MM.1S (cell line): Measurements from ENCODE around the gene FAM83G.

ENCODE experiments used
- CTCF ChIP-seq: fragments of 300-600 bp; sonication (generic); IDR thresholded peaks from 2 replicates; pipeline ENCODE4 v1.5.1; 2016; ENCODE audit warnings: antibody characterized with exemption, low read length, mixed read lengths
- EZH2 ChIP-seq: fragments of 300-600 bp; sonication (generic); optimal IDR thresholded peaks from 2 replicates; pipeline ENCODE3; 2017; ENCODE audit warnings: low read depth, mild to moderate bottlenecking, antibody characterized with exemption, low read length, mixed read lengths

DNA sequence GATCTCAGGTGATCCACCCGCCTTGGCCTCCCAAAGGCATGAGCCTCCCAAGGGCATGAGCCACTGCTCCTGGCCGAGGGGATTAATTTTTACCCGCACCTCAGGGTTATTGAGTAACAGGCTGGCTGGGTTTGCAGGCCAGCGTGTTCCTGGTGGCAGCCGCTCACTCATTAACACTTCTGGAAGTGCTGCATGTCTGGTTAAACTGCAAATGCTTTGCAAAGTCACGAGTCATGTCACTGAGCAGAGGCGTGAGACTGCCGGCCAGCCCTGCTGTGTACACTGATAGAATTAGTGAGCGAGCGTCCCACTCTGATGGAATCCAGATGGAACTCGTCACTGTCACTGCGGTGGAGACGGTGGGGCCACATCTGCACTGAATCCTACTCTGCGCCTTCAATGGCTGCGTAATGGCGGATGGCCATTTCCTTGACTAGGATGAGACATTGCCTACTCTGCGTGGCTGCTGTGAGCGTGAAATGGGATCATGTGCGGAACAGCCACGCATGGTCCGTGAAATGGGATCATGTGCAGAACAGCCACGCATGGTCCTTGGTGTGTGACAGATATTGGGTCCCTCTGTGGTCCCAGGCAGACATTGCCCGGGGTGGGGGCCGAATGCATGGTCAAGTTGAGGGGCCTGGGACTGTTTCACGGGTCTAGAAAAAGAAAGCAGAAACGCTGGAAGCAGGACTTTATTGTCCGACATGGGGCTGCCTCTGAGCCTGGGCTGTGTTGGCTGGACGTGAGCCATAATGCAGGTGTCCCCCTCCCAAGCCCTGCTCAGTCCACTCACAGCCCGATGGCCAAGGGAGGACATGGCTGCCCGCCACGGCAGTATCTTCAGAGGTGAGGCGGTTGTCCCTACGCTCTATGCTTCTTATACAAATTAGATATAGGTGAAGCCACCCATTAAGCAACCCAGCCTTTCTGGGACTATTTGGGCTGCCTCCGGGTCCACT is 53.3 kb downstream of the FAM83G start:
- no peak for TF ChIP-seq CTCF
- TF ChIP-seq EZH2, result no peak
